ENCODE data around the gene RHOG.

GRCh38 chr11:3876613-3877012 is 35.9 kb upstream of the RHOG start:
- TF ChIP-seq CTCF (IDR thresholded peaks at IDR 0.05) (no peak), POLR2A (IDR thresholded peaks at IDR 0.05) (no peak)
